Activated CD4-positive, alpha-beta T cell treated with anti-CD3 and anti-CD28 coated beads, Interleukin-2, Interleukin-6, amounts not matched to agents 100 ng/mL and 50 ng/mL, durations not matched to agents 16 hours and 8 hours (primary cell): ENCODE results near the gene UBALD1.

Experiments used
- DNase-seq: peaks from one replicate; pipeline ENCODE4 v3.0.0-alpha.2; 2020

The UBALD1 gene

GRCh38 chr16:4613636-4614570 lies 785 bp downstream of the UBALD1 start:
- DNase-seq, result peak; percentile 61

DNA sequence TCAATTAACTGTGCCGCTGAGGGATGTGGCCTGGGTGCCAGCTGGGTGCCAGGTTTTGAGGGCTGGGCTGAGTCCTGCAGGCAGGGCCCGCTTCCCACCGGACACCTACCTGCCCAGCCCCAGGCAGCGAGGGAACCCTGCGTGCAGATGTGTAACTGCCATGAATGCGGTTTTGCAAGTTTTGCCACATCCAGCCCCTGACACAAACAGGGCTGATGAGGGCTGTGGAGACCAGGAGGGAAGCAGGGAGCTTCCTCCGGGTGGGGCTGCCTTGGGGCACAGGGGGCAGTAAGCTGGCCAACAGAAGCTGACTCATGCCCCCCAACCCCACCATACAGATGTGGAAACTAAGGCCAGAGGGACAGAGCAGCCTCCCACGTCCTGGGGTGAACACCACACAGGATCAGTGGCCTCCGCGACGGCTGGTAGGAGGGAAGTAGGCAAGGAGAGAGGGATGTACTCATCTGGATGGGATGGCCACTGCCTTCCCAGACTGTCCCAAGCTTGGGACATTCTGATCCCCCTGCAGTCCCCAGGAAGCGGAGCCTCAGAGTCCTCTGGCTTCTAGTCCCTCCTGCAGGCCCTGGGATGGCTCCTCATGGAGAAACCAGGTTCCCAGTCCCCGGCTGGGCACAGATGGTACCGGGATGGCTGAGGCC lies 1.6 kb downstream of the UBALD1 start:
- DNase-seq, result no peak

DNA sequence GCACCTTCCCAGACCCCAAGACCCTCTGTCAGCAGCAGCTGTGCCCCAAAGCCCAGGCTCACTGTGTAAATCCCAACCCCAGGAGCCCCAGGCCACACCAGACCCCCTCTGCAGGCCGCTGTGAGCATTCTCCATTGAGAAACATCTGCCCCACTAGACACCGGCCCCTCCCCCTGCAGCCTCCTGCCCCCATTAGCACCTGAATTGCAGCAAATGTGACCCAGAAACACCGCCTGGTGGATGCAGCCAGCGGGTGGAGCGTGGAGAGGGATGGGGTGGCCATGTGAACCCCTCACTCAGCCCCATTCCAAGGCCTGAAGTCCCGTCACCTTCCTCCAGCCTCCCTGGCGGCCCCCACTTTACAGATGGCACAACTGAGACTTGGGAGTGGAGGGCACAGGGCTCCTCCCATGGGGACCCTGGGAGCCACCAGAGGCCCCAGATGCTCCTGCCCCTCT lies 2.2 kb downstream of the UBALD1 start:
- DNase-seq, result no peak

GRCh38 chr16:4611337-4612021 lies 3.2 kb downstream of the UBALD1 start:
- no peak for DNase-seq

DNA sequence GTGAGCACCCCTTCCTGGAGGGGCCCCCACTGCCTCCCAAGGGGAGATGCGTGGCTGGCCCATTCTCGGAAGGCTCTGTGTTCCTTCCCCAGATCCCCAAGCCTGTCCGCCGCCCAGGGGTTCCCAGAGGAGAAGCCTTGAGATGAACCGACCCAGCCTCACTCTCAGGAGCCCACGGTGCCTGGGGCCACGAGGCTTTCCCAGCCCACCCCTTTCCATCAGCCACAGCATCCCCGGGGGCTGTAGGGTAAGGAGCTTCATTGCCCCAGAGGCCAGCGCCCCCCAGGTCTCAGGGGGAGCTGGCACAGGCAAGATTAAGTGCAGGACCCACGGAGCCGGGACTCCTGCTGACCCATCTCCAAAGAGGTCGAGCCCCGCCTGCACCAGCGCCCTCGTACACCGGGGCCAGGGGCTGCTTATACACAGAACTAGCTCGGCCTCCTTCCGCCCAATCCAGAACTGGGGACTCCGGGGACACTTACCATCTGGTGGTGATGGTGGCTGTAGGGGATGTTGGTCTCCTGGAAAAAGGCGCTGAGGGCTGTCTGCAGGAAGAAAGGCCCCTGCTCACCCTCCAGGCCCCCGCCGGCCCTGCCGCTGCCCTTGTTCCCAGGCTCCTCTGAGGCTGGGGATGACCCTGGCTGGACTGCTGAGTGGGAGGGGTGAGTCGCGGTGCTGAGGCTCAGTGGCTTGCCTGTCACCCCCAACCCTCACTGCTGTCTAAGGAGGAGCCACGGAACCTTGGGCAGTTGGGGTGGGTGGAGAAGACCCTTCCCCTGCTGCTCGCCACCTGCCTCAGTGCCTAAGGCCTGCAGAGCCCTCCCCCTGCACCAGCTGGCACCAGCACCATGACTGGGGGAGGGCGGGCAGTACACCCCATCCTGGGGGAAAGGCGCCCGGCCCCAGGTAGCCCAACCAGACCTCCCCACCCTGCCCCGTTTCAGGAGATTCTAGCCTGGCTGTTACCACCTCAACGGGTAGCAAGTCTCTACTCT lies 4.4 kb downstream of the UBALD1 start:
- no peak for DNase-seq

GRCh38 chr16:4609200-4610010 lies 5.3 kb downstream of the UBALD1 start:
- no peak for DNase-seq

GRCh38 chr16:4608704-4608980 lies 6.0 kb downstream of the UBALD1 start:
- no peak for DNase-seq

DNA sequence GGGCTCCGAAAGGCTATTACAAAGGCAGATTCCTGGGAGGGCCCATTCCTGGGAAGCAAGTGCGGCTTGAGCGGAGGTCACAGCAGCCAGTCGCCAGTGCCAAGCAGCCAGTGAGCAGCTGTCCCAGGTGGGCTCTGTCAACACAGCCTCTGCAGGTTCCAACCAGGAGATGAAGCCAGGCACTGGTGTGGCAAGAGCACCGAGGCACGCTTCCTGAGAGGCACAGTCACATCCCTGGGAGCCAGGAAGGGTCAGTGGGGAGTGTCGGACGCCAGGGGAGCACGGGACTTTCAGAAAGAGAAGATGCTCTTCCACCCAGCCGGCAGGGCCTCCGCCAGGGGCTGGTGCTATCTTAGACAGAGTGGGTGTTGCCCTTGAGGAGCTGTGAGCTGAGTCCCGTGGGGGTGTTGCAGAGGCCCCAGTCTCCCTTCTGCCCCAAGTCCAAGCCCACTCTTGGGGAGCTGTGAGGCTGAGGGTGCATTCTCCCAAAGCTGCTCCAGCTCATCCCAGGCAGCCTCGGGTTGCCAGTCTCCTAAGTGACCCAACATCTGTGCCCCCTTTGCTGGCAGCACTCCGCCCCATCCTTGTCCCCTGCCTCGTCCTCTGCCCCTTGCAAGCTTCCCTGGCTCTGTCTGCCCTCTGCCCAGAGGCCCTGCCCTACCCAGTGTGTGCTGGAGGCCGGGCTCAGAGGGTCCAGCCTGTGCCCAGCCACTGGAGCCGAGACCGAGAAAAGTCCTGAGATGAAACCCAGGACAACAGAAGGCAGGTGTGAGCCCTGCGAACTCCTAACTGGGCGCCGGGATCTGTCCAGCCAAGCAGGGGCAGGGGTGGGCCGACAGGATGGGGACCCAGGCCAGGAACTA lies 6.6 kb downstream of the UBALD1 start:
- no peak for DNase-seq

DNA sequence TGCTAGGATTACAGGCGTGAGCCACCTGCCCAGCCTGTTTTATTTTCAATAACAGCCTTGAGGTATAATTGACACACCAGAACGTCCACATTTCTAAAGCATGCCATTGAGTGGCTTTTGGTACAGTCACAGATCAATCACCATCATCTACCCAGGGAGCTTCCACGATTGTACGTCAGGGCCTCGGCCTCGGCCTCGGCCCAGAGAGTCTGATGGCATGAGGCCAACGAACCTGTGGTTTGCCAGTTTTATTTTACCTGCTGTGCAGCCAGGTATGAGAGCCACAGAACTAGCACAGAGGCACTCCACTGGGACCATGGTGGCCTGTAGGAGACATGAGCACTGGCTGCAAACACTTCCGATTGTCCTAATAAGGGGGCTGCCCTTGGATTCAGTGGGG lies 8.3 kb downstream of the UBALD1 start:
- no peak for DNase-seq

- DNase-seq, result no peak
Measured at GRCh38 chr16:4604401-4604800, 10.3 kb downstream of the UBALD1 start.

DNA sequence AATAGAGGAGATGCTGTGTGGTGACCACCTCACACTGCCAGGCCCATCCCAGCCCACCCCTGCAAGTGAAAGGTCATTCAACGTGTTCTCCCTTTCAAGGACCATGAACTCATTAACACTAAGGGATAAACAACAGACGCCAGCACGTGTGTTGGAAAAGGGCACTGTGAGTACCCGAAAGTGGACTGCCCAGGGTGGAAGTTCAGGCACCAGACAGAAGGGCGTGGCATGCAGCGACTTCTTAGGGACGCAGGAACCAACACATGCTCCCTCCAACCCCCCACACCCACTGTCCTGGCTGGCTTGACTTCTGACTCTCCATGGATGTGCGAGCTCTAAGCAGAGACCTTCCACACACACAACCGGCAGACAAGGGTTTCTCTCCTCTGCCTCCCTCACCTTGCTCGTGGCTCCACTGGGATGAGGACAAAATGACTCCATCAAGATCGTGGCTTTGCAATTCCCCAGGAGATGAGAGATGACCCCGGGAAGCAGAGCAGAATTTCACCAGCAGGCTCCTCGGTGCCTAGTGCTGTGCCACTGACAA lies 11.0 kb downstream of the UBALD1 start:
- no peak for DNase-seq

DNA sequence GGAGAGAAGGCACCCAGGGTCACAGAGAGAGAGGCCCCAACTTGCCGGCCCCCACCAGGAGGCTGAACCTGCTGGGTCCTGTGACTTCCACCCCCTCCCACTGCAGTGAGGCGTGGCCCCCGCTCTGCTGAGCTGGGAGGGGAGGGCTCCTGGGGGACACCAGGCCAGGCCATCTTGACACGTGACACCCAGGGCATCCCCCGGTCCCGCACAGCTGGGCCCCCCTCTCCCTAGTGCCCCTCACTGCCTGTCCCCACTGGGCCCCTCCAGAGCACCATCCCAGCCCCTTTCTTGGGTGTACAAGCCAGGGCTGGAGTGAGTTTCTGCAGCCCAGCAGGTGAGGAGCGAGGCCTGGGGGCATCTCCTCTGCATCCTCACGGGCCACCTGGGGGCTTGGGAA lies 12.4 kb downstream of the UBALD1 start:
- DNase-seq, result no peak

DNA sequence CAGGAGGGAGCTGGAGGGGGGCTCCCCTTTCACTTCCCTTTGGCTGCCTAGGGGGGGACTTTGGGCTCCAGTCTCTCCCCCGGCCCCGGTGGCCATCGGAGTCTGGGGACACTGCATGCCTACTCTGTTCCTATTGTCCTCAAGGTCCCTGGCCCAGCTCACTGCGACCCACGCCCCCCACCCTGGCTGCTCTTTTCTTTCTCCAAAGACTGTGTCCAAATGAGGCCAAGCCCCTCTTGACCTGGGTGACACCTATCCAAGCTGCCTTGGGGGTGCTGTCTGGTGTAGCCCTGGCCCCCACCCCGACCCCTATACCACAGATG lies 12.9 kb downstream of the UBALD1 start:
- no peak for DNase-seq

DNA sequence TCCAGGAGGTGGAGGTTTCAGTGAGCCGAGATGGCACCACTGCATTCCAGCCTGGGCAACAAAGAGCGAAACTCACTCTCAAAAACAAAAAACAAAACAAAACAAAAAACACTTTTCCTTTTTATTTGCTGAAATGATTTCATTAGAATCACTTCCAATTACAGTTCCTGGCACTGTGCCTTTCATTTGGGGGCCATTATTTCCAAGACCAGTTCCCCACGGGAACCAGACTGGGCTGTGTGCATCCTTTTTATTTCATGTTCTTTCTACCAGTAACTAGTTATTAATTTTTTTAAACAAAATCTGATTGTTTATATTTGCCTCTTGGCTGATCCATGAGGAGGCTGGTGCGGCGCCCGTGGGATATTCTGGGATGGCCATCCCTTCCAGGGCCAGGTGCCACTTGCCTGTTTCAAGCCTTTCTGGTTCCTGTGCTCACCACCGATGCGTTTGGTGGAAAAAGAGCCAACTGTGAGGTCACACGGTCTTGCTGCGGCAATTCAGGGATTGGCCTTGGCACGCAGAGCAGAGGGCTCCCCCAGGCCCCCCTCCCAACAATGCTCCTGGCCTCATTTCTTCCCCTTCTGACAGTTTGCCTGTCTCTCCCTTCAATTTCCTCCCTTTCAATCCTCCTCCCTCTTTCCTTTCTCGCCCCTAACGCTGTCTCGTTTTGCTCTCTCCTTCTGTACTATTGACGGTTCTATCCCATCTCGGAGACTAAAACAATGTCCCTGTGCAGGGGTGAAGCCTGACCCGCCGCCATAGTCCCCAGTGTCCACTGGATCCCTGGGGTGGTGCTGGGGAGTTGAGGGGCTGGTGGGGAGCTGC lies 13.4 kb downstream of the UBALD1 start:
- DNase-seq, result no peak

DNA sequence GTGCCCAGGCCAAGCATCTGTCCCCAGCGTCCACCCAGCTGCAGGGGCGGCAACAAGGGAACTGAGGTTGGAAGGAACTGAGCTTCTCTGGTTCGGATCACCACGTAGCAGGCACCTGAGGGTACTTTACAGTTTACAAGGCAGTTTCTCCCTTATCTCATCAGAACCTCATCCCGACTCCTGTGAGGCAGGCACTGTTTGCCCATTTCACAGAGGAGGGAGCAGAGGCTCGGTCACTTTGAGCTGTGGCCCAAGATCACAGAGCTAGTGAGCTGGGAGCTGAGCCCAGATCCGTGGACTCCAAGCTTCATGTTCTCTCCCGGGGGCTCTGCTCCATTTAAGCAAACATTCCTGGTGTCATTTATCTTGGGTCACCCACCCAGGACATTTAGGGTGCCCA lies 15.1 kb downstream of the UBALD1 start:
- no peak for DNase-seq

GRCh38 chr16:4599037-4599436 lies 15.7 kb downstream of the UBALD1 start:
- DNase-seq, result no peak

DNA sequence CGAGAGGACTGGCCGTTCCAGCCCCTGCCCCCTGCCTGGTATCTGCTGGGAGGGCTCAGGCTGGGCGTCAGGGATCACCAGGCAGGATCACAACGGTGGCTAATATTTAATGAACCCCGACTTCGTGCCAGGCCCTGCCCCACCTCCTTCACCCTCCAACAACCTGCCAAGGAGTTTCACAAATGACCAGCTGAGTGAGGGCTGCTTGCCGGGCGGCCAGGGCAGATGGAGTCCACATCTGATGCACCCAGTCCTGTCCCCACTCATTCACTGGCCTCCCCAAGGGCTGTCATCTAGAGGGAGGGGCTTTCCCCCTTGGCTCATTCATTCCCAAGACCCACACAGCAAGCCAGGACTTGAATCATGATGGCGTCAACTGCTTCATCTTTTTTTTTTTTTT lies 17.5 kb downstream of the UBALD1 start:
- DNase-seq, result no peak

DNA sequence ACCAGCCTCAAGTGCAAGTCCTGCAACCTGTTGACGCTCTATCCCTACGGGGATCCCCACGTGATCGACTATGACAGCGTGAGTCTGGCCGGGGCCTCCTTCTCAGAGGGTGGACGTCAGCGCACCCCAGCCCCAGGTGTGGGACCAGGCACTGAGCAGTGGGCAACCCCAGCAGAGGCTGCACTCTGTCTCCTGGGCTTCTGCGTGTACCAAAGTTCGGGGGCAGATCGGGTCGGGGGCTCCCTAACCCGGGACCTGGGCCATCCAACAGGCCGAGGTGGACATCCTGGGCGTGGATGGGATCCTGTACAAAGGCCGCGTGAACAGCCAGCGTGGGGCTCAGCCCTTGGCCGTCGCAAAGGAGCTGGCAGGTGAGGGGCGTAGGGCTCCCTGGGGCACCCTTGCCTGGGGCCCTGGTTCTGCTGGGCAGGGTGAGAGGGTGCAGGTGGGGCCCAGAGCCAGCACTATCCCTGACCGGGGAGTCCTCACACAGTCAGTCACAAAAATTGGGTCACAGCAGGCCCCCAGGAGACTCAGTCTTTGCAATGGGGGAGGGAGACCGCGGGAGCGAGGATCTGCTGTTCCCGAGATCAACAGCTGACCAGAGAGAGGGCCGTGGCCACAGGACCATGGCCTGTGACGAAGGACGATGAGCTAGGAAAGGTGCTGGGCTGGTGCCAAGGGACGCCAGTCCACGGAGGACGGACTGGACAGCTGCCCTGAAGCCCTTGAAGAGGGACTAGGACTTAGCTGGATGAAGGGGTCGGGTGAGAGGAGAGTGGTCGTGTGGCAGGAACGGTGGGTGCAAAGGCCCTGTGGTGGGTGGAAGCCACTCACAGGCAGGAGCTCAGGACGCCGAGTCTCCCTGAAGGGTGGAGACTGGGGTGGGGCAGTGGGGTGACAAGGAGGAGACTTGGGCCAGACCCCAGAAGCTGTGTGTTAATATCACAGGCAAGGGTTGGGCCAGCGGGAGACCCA lies 20.0 kb downstream of the UBALD1 start:
- DNase-seq, result no peak
